Activated CD4-positive, alpha-beta T cell treated with anti-CD3 and anti-CD28 coated beads for 4 hours (primary cell): ENCODE data around the gene CHPF2.

ENCODE experiments used
- DNase-seq, 2 donors: peaks; one replicate each; pipeline ENCODE4 v3.0.0-alpha.2; 2020

Gene CHPF2

GRCh38 chr7:151232091-151232916 is at the start of gene CHPF2:
TSS of gene CHPF2 (plus strand) at chr7:151232483. CDS start at chr7:151234012, 1,529 bp downstream.
- DNase-seq, result peak; percentile 87

- no peak for DNase-seq
These were observed 46.3 kb upstream of the CHPF2 start for GRCh38 chr7:151185762-151186639.

- DNase-seq, result no peak
These were observed 45.5 kb upstream of the CHPF2 start, which contains the start of gene ASB10 for GRCh38 chr7:151186640-151187408. TSS of gene ASB10 (minus strand) at chr7:151187250. CDS start at chr7:151187130, 120 bp downstream.

- no peak for DNase-seq
These were observed 44.7 kb upstream of the CHPF2 start for GRCh38 chr7:151187409-151188251.

GRCh38 chr7:151188252-151188542 is 44.1 kb upstream of the CHPF2 start:
- DNase-seq, result no peak

GRCh38 chr7:151189038-151189437 is 43.2 kb upstream of the CHPF2 start:
- DNase-seq, result no peak

GRCh38 chr7:151191544-151191943 is 40.7 kb upstream of the CHPF2 start:
- no peak for DNase-seq

- DNase-seq, result no peak
These were observed 40.2 kb upstream of the CHPF2 start for GRCh38 chr7:151192002-151192539.

- DNase-seq, result no peak
These were observed 38.9 kb upstream of the CHPF2 start for GRCh38 chr7:151193203-151193978.

GRCh38 chr7:151194188-151194587 is 38.1 kb upstream of the CHPF2 start:
- DNase-seq, result no peak

GRCh38 chr7:151195616-151196450 is 36.5 kb upstream of the CHPF2 start:
- no peak for DNase-seq

GRCh38 chr7:151197932-151198331 is 34.4 kb upstream of the CHPF2 start:
- no peak for DNase-seq

GRCh38 chr7:151198945-151199848 is 33.1 kb upstream of the CHPF2 start:
- no peak for DNase-seq

- DNase-seq, result no peak
These were observed 30.9 kb upstream of the CHPF2 start for GRCh38 chr7:151201344-151201743.

- DNase-seq, result no peak
These were observed 30.5 kb upstream of the CHPF2 start for GRCh38 chr7:151201751-151202150.

GRCh38 chr7:151202836-151203235 is 29.4 kb upstream of the CHPF2 start:
- DNase-seq, result no peak

GRCh38 chr7:151204383-151205032 is 27.8 kb upstream of the CHPF2 start:
- DNase-seq, result no peak

GRCh38 chr7:151205730-151206129 is 26.6 kb upstream of the CHPF2 start:
- no peak for DNase-seq
